PC-3 (cell line): ENCODE measurements around the gene CLRN3. TPM values are rescaled to one million over a fixed set of nuclear protein-coding genes. Genes with fewer than 3 reads are reported as not detected.

ENCODE experiments used
- ATAC-seq: fragments of 200-7000 bp; cut with Tn5 transposase; 2 replicates; pipeline ENCODE4 v1.9.1; 2020; ENCODE audit warnings: mild to moderate bottlenecking, moderate library complexity
- BruUV-seq: library from RNA; stranded (reverse); fragments of 400-500 nt; replicated peaks from 2 replicates; lab custom pipeline; 2021; lab: Mats Ljungman, UMichigan
- CTCF ChIA-PET: fragments of 300-600 bp; sonication (Branson Sonifier 250); formaldehyde crosslinking; loops from one replicate; lab custom pipeline; 2022; ENCODE audit warnings: antibody characterized with exemption; lab: Charles Lee
- POLR2A ChIA-PET: fragments of 300-600 bp; sonication (Branson Sonifier 250); formaldehyde crosslinking; loops from one replicate; lab custom pipeline; 2022; ENCODE audit warnings: antibody characterized with exemption; ENCODE audit not compliant: unreplicated experiment; lab: Charles Lee
- DNase-seq: peaks from one replicate; pipeline ENCODE4 v3.0.0-alpha.2; 2015
- H2AFZ ChIP-seq: fragments of 300-600 bp; sonication (generic); 2 replicates; pipeline ENCODE4 v1.6.0; 2016; ENCODE audit warnings: antibody characterized with exemption, low read length
- H3F3A ChIP-seq: fragments of 300-600 bp; sonication (generic); one replicate; pipeline ENCODE4 v1.6.0; 2017; ENCODE audit warnings: antibody characterized with exemption, low read length, control low read depth, mild to moderate bottlenecking; ENCODE audit not compliant: unreplicated experiment
- H3K27ac ChIP-seq: fragments of 300-600 bp; sonication (generic); 2 replicates; pipeline ENCODE4 v1.5.1; 2016; ENCODE audit warnings: mild to moderate bottlenecking, low read length
- H3K27me3 ChIP-seq: fragments of 300-600 bp; sonication (generic); 2 replicates; pipeline ENCODE4 v1.6.1; 2016; ENCODE audit warnings: low read length, mixed read lengths
- H3K36me3 ChIP-seq: fragments of 300-600 bp; sonication (generic); 2 replicates; pipeline ENCODE4 v1.6.1; 2016; ENCODE audit warnings: low read depth, mixed run types, low read length, mixed read lengths
- H3K4me1 ChIP-seq: fragments of 300-600 bp; sonication (generic); 2 replicates; pipeline ENCODE4 v1.5.1; 2016; ENCODE audit warnings: low read length; ENCODE audit not compliant: insufficient read depth
- H3K4me2 ChIP-seq: fragments of 300-600 bp; sonication (generic); 2 replicates; pipeline ENCODE4 v1.6.0; 2016; ENCODE audit warnings: low read length
- H3K4me3 ChIP-seq: fragments of 300-600 bp; sonication (generic); 2 replicates; pipeline ENCODE4 v1.5.1; 2016; ENCODE audit warnings: mild to moderate bottlenecking, low read length, mixed read lengths
- H3K79me2 ChIP-seq: fragments of 300-600 bp; sonication (generic); 2 replicates; pipeline ENCODE4 v1.6.1; 2017; ENCODE audit warnings: low read length, mixed read lengths
- H3K9ac ChIP-seq: fragments of 300-600 bp; sonication (generic); 2 replicates; pipeline ENCODE4 v1.6.0; 2016; ENCODE audit warnings: mild to moderate bottlenecking, low read length
- H3K9me2 ChIP-seq: fragments of 300-600 bp; sonication (generic); replicated peaks from 2 replicates; pipeline ENCODE4 v1.6.1; 2016; ENCODE audit warnings: mixed run types, low read length, mixed read lengths
- H3K9me3 ChIP-seq: fragments of 300-600 bp; sonication (generic); 2 replicates; pipeline ENCODE4 v1.6.1; 2016; ENCODE audit warnings: low read length, mixed read lengths
- H4K20me1 ChIP-seq: fragments of 300-600 bp; sonication (generic); 2 replicates; pipeline ENCODE4 v1.6.1; 2016; ENCODE audit warnings: low read length, mixed read lengths
- EZH2 ChIP-seq: fragments of 300-600 bp; sonication (generic); IDR thresholded peaks from one replicate; pipeline ENCODE4 v1.6.1; 2017; ENCODE audit warnings: antibody characterized with exemption, mild to moderate bottlenecking, low read length; ENCODE audit not compliant: unreplicated experiment
- EZH2phosphoT487 ChIP-seq: fragments of 300-600 bp; sonication (generic); IDR thresholded peaks from 2 replicates; pipeline ENCODE4 v1.6.1; 2018; ENCODE audit warnings: mild to moderate bottlenecking, antibody characterized with exemption, low read length, borderline replicate concordance
- intact Hi-C: fragments of 100-400 bp; cut with micrococcal nuclease; formaldehyde crosslinking; loops from 2 replicates; pipeline ENCODE4 v1.9.0; 2023
- total RNA-seq: library from RNA; depleted of rRNA; stranded (reverse); fragments of >200 nt; gene quantifications from 2 replicates; pipeline ENCODE4 v1.2.3, GENCODE V29; 2014
- TF ChIP-seq, protein P1 (sequence below): fragments of 300-600 bp; sonication (generic); conservative IDR thresholded peaks from 2 replicates; pipeline ENCODE4 v1.5.1; 2017; ENCODE audit warnings: antibody characterized with exemption, low read depth, mild to moderate bottlenecking, low read length

Gene CLRN3
- total RNA-seq, 1 experiment from 2014 or later, result not detected

DNA sequence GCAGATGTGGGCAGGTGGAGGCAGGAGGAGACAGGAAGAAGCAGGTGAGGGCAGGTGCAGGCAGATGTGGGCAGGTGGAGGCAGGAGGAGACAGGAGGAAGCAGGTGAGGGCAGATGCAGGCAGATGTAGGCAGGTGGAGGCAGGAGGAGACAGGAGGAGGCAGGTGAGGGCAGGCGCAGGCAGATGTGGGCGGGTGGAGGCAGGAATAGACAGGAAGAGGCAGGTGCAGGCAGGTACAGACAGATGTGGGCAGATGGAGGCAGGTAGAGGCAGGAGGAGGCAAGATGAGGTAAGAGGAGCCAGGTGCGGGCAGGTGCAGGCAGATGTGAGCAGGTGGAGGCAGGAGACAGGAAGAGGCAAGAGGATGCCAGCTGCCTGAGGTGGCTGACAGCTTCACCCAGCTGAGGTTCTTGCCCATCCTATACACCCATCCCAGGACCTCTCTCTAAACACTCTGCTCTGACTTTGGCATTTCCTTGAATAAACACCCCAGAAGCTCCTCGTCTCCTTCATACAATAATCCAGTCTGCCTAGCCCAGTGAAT is 47.1 kb upstream of the CLRN3 start:
- no peak overlapping the region for H2AFZ ChIP-seq
- no peak for ATAC-seq
- intact Hi-C loops, result no loop called here

DNA sequence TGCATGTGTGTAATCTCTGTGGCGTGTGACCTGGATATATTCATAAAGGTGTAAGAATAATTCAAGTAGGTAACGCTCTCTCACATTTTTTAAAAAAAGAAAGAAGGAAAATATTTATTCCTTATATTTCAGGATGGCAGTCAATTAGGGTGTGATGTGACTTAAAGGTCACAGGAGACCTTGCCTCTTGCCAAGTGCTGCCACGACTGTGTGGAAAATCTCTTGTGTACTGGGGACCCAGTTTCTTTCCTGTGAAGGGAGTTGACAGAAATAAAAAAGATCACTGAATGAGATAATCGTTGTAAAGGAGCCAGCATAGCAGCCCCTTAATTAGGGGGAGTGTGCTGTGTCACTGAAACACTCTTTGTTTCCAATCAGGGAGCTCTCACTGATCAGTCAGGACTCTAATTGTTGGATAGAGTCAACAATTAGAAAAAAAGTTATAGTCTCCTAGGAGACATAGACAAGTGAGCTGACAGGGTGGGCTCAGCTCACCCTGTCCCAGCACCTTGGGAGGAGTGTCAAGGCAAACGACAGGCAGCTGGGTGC is 45.2 kb upstream of the CLRN3 start:
- H3K9me2 ChIP-seq, result no peaks in the 10 kb centered on the region
- TF ChIP-seq, protein P1, sequence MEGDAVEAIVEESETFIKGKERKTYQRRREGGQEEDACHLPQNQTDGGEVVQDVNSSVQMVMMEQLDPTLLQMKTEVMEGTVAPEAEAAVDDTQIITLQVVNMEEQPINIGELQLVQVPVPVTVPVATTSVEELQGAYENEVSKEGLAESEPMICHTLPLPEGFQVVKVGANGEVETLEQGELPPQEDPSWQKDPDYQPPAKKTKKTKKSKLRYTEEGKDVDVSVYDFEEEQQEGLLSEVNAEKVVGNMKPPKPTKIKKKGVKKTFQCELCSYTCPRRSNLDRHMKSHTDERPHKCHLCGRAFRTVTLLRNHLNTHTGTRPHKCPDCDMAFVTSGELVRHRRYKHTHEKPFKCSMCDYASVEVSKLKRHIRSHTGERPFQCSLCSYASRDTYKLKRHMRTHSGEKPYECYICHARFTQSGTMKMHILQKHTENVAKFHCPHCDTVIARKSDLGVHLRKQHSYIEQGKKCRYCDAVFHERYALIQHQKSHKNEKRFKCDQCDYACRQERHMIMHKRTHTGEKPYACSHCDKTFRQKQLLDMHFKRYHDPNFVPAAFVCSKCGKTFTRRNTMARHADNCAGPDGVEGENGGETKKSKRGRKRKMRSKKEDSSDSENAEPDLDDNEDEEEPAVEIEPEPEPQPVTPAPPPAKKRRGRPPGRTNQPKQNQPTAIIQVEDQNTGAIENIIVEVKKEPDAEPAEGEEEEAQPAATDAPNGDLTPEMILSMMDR, result no peak
- no peak for TF ChIP-seq EZH2phosphoT487
- no peak for TF ChIP-seq EZH2
- ChIA-PET CTCF (no interaction called here), POLR2A (no interaction called here)
- no peak overlapping the region for H3K27ac ChIP-seq
- DNase-seq (no peak), ATAC-seq (no peak)
- no peak overlapping the region for H3K4me2 ChIP-seq
- H3K36me3 ChIP-seq, result no peaks in the 10 kb centered on the region
- H3K27me3 ChIP-seq, result no peaks in the 10 kb centered on the region
- no peaks in the 10 kb centered on the region for H3K9me3 ChIP-seq
- no peak overlapping the region for H2AFZ ChIP-seq
- intact Hi-C loops, result no loop called here
- no peaks in the 10 kb centered on the region for H4K20me1 ChIP-seq
- H3F3A ChIP-seq, result no peaks in the 10 kb centered on the region
- BruUV-seq, result no TSS peak
- no peak overlapping the region for H3K4me3 ChIP-seq
- no peaks in the 10 kb centered on the region for H3K4me1 ChIP-seq
- H3K9ac ChIP-seq, result no peak overlapping the region
- no peaks in the 10 kb centered on the region for H3K79me2 ChIP-seq

More for the DNA sequence above, 47.1 kb upstream of the CLRN3 start:
- Histone ChIP-seq H3F3A (no peaks in the 10 kb centered on the region), H3K4me1 (peaks cover 3% of the 10 kb centered on the region), H3K27ac (no peak overlapping the region), H3K9ac (no peak overlapping the region), H3K4me2 (no peak overlapping the region), H4K20me1 (no peaks in the 10 kb centered on the region), H3K27me3 (no peaks in the 10 kb centered on the region), H3K9me3 (no peaks in the 10 kb centered on the region), H3K36me3 (no peaks in the 10 kb centered on the region), H3K79me2 (no peaks in the 10 kb centered on the region), H3K4me3 (no peak overlapping the region), H3K9me2 (no peaks in the 10 kb centered on the region)
- no peak for DNase-seq
- CTCF ChIA-PET, result no interaction called here
- no peak for TF ChIP-seq EZH2phosphoT487
- TF ChIP-seq EZH2, result no peak
- TF ChIP-seq, protein P1, result no peak
- no TSS peak for BruUV-seq
- POLR2A ChIA-PET, result no interaction called here

DNA sequence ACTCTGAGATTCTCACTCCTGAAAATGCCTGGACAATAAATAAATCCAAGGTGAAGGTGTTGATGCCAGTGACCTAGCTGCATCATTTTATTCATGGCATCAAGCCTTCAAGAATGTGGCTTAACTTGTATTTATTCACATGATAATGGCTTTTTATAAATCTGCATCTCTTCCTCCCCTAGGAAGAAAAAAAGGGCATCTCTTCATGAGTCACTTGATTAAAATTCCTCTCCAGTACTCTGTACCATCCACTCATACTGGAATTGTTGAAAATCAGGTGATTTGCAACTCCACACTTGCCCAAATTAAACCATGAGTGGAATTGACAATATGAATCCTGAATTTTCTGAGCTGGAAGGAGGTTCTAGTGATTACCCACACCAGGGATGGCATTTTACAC is 44.3 kb upstream of the CLRN3 start:
- CTCF ChIA-PET, result no interaction called here
- H4K20me1 ChIP-seq, result no peaks in the 10 kb centered on the region
- peak; percentile 16 for DNase-seq
- no peaks in the 10 kb centered on the region for H3K9me3 ChIP-seq
- H2AFZ ChIP-seq, result no peak overlapping the region
- no peaks in the 10 kb centered on the region for H3F3A ChIP-seq
- no peak overlapping the region for H3K4me2 ChIP-seq
- no peaks in the 10 kb centered on the region for H3K27me3 ChIP-seq
- no peaks in the 10 kb centered on the region for H3K79me2 ChIP-seq
- no peak for ATAC-seq
- TF ChIP-seq EZH2, result no peak
- no peak for TF ChIP-seq EZH2phosphoT487
- TF ChIP-seq, protein P1, result no peak
- intact Hi-C loops, result no loop called here
- H3K4me1 ChIP-seq, result no peaks in the 10 kb centered on the region
- no peak overlapping the region for H3K27ac ChIP-seq
- no peaks in the 10 kb centered on the region for H3K9me2 ChIP-seq
- no peak overlapping the region for H3K4me3 ChIP-seq
- no peak overlapping the region for H3K9ac ChIP-seq
- POLR2A ChIA-PET, result no interaction called here
- no peaks in the 10 kb centered on the region for H3K36me3 ChIP-seq
- no TSS peak for BruUV-seq
